Neural progenitor cell (in vitro differentiated cells): ENCODE measurements around the gene PIGC. TPM values are rescaled to one million over a fixed set of nuclear protein-coding genes. Genes with fewer than 3 reads are reported as not detected.

Experiments
- DNase-seq: peaks from one replicate; pipeline ENCODE4 v3.0.0-alpha.2; 2016; ENCODE audit warnings: low spot score
- H2AFZ ChIP-seq: fragments of 200-600 bp; sonication (generic); replicated peaks from 2 replicates; pipeline ENCODE4 v1.6.1; 2016; ENCODE audit warnings: antibody characterized with exemption
- H3F3A ChIP-seq: fragments of 200-600 bp; sonication (generic); 2 replicates; pipeline ENCODE4 v1.6.1; 2016; ENCODE audit warnings: antibody characterized with exemption, low read depth
- H3K27ac ChIP-seq: fragments of 200-600 bp; sonication (generic); 2 replicates; pipeline ENCODE4 v1.5.1; 2016; ENCODE audit warnings: mild to moderate bottlenecking
- H3K27me3 ChIP-seq: fragments of 200-600 bp; sonication (generic); 2 replicates; pipeline ENCODE4 v1.6.1; 2016; ENCODE audit warnings: mild to moderate bottlenecking, moderate library complexity
- H3K36me3 ChIP-seq: fragments of 200-600 bp; sonication (generic); 2 replicates; pipeline ENCODE4 v1.5.1; 2016
- H3K4me1 ChIP-seq: fragments of 200-600 bp; sonication (generic); 2 replicates; pipeline ENCODE4 v1.6.1; 2016; ENCODE audit warnings: mixed run types
- H3K4me2 ChIP-seq: fragments of 200-600 bp; sonication (generic); 2 replicates; pipeline ENCODE4 v1.6.1; 2016
- H3K4me3 ChIP-seq: fragments of 200-600 bp; sonication (generic); 2 replicates; pipeline ENCODE4 v1.5.1; 2016
- H3K79me2 ChIP-seq: fragments of 200-600 bp; sonication (generic); 2 replicates; pipeline ENCODE4 v1.6.1; 2016; ENCODE audit warnings: low read depth
- H3K9ac ChIP-seq: fragments of 200-600 bp; sonication (generic); 2 replicates; pipeline ENCODE4 v1.6.1; 2016
- H3K9me3 ChIP-seq: fragments of 200-600 bp; sonication (generic); 2 replicates; pipeline ENCODE4 v1.5.1; 2016; ENCODE audit warnings: low read depth
- H4K20me1 ChIP-seq: fragments of 200-600 bp; sonication (generic); 2 replicates; pipeline ENCODE4 v1.6.1; 2016; ENCODE audit warnings: low read depth
- H3K27ac Mint-ChIP-seq: 3 replicates; pipeline ENCODE4 v1.8.0; 2021; ENCODE audit warnings: mixed read lengths
- H3K27me3 Mint-ChIP-seq: 2 replicates; pipeline ENCODE4 v1.8.0; 2022; ENCODE audit warnings: low read depth, mild to moderate bottlenecking, inconsistent platforms, moderate library complexity, mixed read lengths; ENCODE audit not compliant: insufficient read depth
- H3K36me3 Mint-ChIP-seq: 3 replicates; pipeline ENCODE4 v1.8.0; 2021; ENCODE audit warnings: mixed read lengths
- H3K4me1 Mint-ChIP-seq: 3 replicates; pipeline ENCODE4 v1.8.0; 2021; ENCODE audit warnings: mixed read lengths
- H3K4me3 Mint-ChIP-seq: 3 replicates; pipeline ENCODE4 v1.8.0; 2021; ENCODE audit warnings: mild to moderate bottlenecking, moderate library complexity, mixed read lengths
- H3K9me3 Mint-ChIP-seq: 3 replicates; pipeline ENCODE4 v1.8.0; 2020; ENCODE audit warnings: mixed read lengths
- CTCF ChIP-seq: fragments of 200-600 bp; sonication (generic); IDR thresholded peaks from 2 replicates; pipeline ENCODE4 v1.5.1; 2017; ENCODE audit warnings: antibody characterized with exemption, mild to moderate bottlenecking
- EZH2 ChIP-seq: fragments of 200-600 bp; sonication (generic); IDR thresholded peaks from 2 replicates; pipeline ENCODE4 v1.6.1; 2017; ENCODE audit warnings: antibody characterized with exemption, mild to moderate bottlenecking, moderate library complexity
- EZH2phosphoT487 ChIP-seq: fragments of 200-600 bp; sonication (generic); IDR thresholded peaks from 2 replicates; pipeline ENCODE4 v1.6.1; 2017; ENCODE audit warnings: antibody characterized with exemption
- total RNA-seq: library from RNA; depleted of rRNA; stranded (reverse); fragments of >200 nt; gene quantifications from 2 replicates; pipeline ENCODE4 v1.2.3, GENCODE V29; 2015; ENCODE audit warnings: low replicate concordance

PIGC gene
- total RNA-seq, 1 donor from 2014 or later: 39.4 TPM

- Histone ChIP-seq H3K27me3 (peaks cover 36% of the 10 kb centered on the region), H3F3A (peaks cover 8% of the 10 kb centered on the region), H3K9ac (no peak overlapping the region), H2AFZ (no peak overlapping the region), H3K4me2 (peak overlapping the region; percentile 5), H3K36me3 (no peaks in the 10 kb centered on the region), H3K9me3 (no peaks in the 10 kb centered on the region), H3K27ac (no peak overlapping the region), H4K20me1 (no peaks in the 10 kb centered on the region), H3K79me2 (no peaks in the 10 kb centered on the region), H3K4me3 (no peak overlapping the region), H3K4me1 (peaks cover 14% of the 10 kb centered on the region)
- no peak for DNase-seq
- no peak overlapping the region for H3K4me3 Mint-ChIP-seq
- H3K27ac Mint-ChIP-seq: no peak overlapping the region
- H3K4me1 Mint-ChIP-seq: peaks cover 34% of the 10 kb centered on the region
- TF ChIP-seq CTCF: no peak
- TF ChIP-seq EZH2: no peak
- no peak for TF ChIP-seq EZH2phosphoT487
- H3K27me3 Mint-ChIP-seq: peaks cover 2% of the 10 kb centered on the region
- no peaks in the 10 kb centered on the region for H3K36me3 Mint-ChIP-seq
- no peaks in the 10 kb centered on the region for H3K9me3 Mint-ChIP-seq
These were observed 44.5 kb upstream of the PIGC start for GRCh38 chr1:172488393-172488792.

- DNase-seq: peak; percentile 76
These were observed 43.7 kb upstream of the PIGC start for GRCh38 chr1:172487550-172487949.

GRCh38 chr1:172486805-172487454, 43.1 kb upstream of the PIGC start:
- Histone ChIP-seq H3K79me2 (no peaks in the 10 kb centered on the region), H3K27me3 (peaks cover 36% of the 10 kb centered on the region), H4K20me1 (no peaks in the 10 kb centered on the region), H3K27ac (no peak overlapping the region), H3K9ac (no peak overlapping the region), H3K9me3 (no peaks in the 10 kb centered on the region), H3K36me3 (no peaks in the 10 kb centered on the region), H2AFZ (no peak overlapping the region), H3K4me1 (peaks cover 14% of the 10 kb centered on the region), H3K4me2 (no peak overlapping the region), H3F3A (peaks cover 8% of the 10 kb centered on the region), H3K4me3 (no peak overlapping the region)
- Mint-ChIP-seq H3K4me1 (peaks cover 34% of the 10 kb centered on the region), H3K9me3 (no peaks in the 10 kb centered on the region), H3K27ac (no peak overlapping the region), H3K27me3 (no peaks in the 10 kb centered on the region), H3K4me3 (no peak overlapping the region), H3K36me3 (no peaks in the 10 kb centered on the region)
- no peak for DNase-seq
- TF ChIP-seq CTCF (no peak), EZH2phosphoT487 (no peak), EZH2 (no peak)

More at GRCh38 chr1:172487550-172487949, 43.7 kb upstream of the PIGC start:
- H3K9ac ChIP-seq: no peak overlapping the region
- H3K9me3 Mint-ChIP-seq: no peaks in the 10 kb centered on the region
- H2AFZ ChIP-seq: no peak overlapping the region
- H3K36me3 ChIP-seq: no peaks in the 10 kb centered on the region
- peak overlapping the region; percentile 27 for H3K27ac Mint-ChIP-seq
- H4K20me1 ChIP-seq: no peaks in the 10 kb centered on the region
- no peak overlapping the region for H3K4me3 Mint-ChIP-seq
- H3K36me3 Mint-ChIP-seq: no peaks in the 10 kb centered on the region
- no peak overlapping the region for H3K4me3 ChIP-seq
- peaks cover 34% of the 10 kb centered on the region for H3K4me1 Mint-ChIP-seq
- H3K79me2 ChIP-seq: no peaks in the 10 kb centered on the region
- peak overlapping the region; percentile 5 for H3K4me2 ChIP-seq
- peaks cover 2% of the 10 kb centered on the region for H3K27me3 Mint-ChIP-seq
- peaks cover 36% of the 10 kb centered on the region for H3K27me3 ChIP-seq
- TF ChIP-seq EZH2phosphoT487 (peak; percentile 100), EZH2 (no peak)
- H3F3A ChIP-seq: peaks cover 8% of the 10 kb centered on the region
- no peaks in the 10 kb centered on the region for H3K9me3 ChIP-seq
- H3K4me1 ChIP-seq: peaks cover 14% of the 10 kb centered on the region
- H3K27ac ChIP-seq: no peak overlapping the region

GRCh38 chr1:172485626-172486025, 41.8 kb upstream of the PIGC start:
- Histone ChIP-seq H3K27me3 (peaks cover 36% of the 10 kb centered on the region), H3K4me3 (no peak overlapping the region), H2AFZ (no peak overlapping the region), H3K36me3 (no peaks in the 10 kb centered on the region), H3K9ac (no peak overlapping the region), H3K4me1 (peaks cover 14% of the 10 kb centered on the region), H3K4me2 (no peak overlapping the region), H3K79me2 (no peaks in the 10 kb centered on the region), H3K27ac (no peak overlapping the region), H3F3A (peaks cover 8% of the 10 kb centered on the region), H3K9me3 (no peaks in the 10 kb centered on the region), H4K20me1 (no peaks in the 10 kb centered on the region)
- H3K36me3 Mint-ChIP-seq: no peaks in the 10 kb centered on the region
- no peak for DNase-seq
- H3K4me3 Mint-ChIP-seq: no peak overlapping the region
- H3K27ac Mint-ChIP-seq: no peak overlapping the region
- H3K9me3 Mint-ChIP-seq: no peaks in the 10 kb centered on the region
- peaks cover 34% of the 10 kb centered on the region for H3K4me1 Mint-ChIP-seq
- TF ChIP-seq CTCF (no peak), EZH2 (no peak), EZH2phosphoT487 (no peak)
- no peaks in the 10 kb centered on the region for H3K27me3 Mint-ChIP-seq
